ENCODE results near the gene CDHR4.
"Not testable (repeated sequence)": the region's sequence is repeated elsewhere in the genome, so short reads cannot be mapped to it uniquely, and the experiment has no call there.

Gene CDHR4

DNA sequence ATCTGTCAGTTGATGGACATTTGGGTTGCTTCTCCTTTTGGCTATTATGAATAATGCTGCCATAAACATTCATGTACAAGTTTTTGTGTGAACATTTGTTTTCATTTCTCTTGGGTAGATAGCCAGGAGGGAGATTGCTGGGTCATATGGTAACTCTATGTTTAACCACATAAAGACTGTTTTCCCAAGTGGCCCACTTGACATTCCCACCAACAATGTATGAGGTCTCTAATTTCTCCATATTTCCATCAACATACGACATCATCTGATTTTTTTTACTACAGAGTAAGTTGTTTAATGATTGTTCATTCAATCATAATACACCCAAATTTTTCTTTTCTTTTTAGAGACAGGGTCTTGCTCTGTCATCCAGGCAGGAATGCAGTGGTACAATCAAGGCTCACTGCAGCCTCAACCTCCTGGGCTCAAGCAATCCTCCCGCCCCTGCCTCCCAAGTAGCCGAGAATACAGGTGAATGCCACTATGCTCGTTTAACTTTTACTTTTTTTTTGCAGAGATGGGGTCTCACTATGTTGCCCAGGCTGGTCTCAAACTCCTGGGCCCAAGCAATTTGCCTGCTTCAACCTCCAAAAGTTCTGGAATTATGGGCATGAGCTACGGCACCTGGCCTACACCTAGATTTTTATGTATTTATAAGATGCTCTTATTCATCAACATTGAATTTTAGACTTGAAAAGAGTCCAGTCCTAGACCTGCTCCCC lies 20.2 kb downstream of the CDHR4 start:
- no peak for DNase-seq

DNA sequence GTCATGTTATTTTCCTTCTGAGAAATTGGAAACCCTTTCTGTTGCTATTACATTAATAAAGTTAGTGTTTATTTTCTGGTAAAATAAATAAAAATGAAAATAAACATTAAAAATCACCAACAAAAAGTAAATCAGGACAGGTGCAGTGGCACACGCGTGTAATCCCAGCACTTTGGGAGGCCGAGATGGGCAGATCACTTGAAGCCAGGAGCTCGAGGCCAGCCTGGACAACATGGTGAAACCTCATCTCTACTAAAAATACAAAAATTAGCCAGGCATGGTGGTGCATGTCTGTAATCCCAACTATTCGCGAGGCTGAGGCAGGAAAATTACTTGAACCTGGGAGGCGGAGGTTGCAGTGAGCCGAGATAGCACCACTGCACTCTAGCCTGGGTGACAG lies 23.6 kb downstream of the CDHR4 start:
- DNase-seq: not testable (repeated sequence)

GRCh38 chr3:49775538-49775937 lies 24.1 kb downstream of the CDHR4 start:
- no peak for DNase-seq

GRCh38 chr3:49772703-49773102 lies 27.0 kb downstream of the CDHR4 start:
- DNase-seq: no peak

DNA sequence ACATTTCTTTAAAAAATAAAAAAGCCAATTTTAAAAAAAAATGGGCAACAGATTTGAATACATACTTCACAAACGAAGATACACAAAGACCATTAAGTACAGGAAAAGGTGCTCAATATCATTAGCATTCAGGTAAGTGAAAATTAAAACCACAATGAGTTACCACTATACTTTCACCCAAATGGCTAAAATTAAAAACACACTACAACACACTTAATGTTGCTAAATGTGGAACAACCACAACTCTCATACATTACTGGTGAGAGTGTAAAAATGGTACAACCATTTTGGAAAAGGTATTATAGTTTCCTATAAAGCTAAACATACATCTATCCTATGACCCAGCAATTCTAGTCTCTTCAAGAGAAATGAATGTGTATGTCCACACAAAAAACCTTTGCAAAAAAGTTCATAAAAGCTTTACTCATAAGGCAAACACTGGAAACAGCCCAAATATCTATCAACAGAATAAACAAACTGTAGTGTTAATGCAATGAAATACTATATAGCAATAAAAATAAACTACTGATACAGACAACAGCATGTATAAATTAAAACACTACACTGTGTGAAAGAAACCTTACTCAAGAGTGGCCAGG lies 28.2 kb downstream of the CDHR4 start:
- DNase-seq: no peak

DNA sequence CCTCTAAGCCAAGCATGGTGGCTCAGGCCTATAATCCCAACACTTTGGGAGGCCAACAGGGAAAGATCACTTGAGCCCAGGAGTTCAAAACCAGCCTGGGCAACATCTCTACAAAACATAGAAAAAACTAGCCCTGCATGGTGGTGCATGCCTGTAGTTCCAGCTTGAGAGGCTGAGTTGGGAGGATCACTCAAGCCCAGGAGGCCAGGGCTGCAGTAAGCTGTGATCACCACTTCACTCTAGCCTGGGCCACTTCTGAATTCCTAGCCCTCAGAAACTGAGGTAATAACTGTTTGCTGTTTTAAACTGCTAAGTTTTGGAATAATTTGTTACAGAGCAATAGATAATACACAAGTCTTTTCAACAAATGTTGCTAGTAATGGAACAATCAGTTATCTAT lies 29.7 kb downstream of the CDHR4 start:
- no peak for DNase-seq

DNA sequence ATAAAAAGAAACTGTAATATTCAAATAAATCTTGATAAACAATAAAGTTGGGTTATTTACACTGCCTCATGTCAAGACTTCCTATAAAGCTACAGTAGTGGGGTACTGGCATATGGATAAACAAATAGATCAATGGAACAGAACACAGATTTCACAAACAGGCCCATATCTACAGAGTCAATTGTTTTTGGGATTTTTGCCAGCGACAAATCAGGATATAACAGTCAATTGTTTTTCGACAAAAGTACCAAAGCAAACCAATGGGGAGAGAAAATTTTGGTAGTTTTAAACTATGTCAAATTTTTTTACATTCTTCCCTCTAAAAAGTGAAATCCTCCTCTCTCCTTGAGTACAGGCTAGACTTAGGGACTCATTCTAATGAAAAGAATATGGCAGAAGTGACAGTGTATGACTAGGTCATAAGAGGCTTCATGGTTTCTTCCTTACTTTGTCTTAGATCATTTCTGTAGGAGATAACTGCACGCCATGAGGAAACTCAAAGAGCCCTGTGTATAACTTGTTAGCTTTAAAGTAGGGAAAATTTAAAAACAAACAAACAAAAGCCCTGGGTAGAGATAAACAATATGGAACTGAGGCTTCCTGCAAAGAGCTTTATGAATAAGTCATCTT lies 30.3 kb downstream of the CDHR4 start:
- no peak for DNase-seq

GRCh38 chr3:49763981-49764380 lies 35.7 kb downstream of the CDHR4 start:
- no peak for DNase-seq

DNA sequence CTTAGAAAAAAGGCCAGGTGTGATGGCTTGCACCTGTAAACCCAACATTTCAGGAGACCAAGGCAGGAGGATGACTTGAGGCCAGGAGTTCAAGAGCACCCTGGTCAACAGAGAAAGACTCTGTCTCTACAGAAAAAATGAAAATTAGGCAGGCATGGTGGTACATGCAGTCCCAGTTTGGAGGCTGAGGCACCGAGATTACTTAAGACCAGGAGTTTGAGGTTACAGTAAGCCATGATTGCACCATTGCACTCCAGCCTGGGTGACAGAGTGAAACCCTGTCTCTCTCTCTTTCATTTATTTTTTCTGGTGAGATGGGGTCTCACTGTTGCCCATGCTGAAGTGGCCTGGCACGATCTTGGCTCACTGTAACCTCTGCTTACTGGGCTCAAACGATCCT lies 38.0 kb downstream of the CDHR4 start:
- DNase-seq: no peak

- DNase-seq: no peak
Observed at GRCh38 chr3:49759226-49759625, 40.4 kb downstream of the CDHR4 start.

DNA sequence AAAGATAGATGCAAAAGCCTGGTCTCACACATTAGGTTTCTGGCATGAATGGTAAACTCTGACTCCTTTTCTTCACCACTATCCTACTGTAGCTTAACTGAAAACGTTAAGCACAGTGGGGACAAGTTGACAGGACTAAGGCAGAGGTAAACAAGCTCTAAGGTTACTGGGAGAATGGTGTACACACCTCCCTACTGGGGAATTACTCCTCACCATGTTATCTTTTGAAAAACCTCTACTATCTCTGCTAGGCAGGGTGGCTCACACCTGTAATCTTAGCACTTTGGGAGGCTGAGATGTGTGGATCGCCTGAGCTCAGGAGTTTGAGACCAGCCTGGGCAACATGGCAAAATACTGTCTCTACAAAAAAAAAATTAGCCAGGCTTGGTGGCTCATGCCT lies 42.5 kb downstream of the CDHR4 start:
- no peak for DNase-seq

GRCh38 chr3:49756036-49756435 lies 43.6 kb downstream of the CDHR4 start:
- DNase-seq: no peak

DNA sequence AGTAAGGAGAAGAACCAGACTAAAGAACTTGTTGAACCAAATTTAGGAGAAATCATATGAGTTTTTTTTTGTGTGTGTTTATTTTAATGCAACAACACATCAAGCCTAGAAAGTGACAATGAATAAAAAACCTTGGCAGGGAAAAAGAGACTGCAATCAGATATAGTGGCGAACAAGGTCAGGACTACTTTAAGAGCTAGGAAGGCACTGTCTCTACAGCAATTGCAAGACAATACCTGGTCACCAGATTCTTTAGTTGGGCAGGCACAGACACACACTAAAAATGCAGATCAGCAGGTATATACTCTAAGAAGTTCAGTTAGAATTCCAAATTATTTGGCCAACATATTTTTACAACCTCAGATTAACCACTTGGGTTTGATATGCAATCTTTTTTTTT lies 45.1 kb downstream of the CDHR4 start:
- DNase-seq: no peak

DNA sequence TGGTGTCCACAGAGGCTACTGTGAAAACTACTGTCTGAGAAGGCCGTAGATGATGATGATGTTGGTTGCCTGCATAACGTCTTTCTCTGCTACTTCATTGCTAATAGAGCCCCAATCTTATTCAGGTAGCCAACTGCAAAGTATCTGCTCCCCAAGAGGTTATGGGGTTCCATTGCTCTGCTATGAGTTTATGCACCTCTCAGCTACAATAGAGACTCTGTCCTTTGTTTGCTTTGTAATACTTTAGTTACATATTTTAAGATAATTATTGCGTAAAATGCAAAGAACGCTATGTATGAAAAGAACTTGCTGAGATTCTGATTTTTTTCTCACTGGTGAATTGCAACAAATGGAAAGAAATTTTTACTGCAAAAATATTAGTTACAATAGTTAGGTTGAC lies 48.2 kb downstream of the CDHR4 start:
- DNase-seq: no peak

DNA sequence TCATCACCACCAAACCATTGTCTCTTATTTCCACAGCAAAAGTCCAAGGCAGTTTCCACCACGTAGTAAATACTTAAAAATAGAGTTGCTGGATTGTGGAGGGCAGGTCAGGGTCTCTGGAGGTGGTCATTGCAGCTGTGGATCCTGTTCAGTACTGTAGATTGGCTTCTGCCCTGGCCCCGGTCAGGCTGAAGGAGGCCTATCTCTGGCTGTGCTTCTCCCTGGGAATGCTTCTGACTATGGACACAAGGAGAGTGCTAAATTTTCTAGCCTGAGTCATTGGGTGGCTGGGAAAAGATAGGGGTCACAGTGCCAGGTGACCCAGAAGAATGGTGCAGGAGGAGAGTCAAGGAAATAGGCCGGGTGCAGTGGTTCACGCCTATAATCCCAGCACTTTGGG lies 49.6 kb downstream of the CDHR4 start:
- no peak for DNase-seq

GRCh38 chr3:49748874-49749273 lies 50.8 kb downstream of the CDHR4 start:
- DNase-seq: not testable (repeated sequence)

DNA sequence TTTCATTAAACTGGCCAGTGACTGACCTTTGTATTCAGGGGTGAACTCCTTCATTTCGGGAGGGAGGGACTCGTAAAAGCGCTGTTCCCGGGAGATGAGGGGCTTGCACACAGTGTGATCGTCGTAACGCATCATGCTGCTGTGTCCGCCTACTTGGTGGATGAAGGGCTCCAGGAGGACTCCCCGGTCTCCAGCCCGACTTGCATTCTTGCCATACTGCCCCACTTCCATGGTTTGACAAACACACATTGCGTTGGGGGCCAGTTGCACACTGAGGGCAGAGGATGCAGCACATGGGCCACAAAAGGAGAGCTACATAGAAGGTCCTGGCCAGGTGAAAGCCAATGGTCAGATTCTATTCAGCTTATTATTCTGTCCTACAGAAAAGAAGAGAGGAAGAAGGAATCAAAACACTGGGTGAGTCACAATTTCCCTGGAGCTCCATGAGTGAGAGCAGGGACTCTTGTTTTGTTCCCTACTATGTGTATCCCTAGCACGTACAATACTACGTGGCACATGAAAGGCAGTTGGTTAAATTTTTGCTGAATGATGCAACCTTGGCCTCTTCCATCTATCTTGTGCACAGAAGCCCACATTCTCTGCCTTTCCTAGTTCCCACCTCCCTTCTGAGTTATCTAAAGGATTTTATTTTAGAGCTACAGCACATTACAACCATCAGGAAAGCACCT lies 51.7 kb downstream of the CDHR4 start:
- DNase-seq: no peak

GRCh38 chr3:49745986-49746385 lies 53.7 kb downstream of the CDHR4 start:
- no peak for DNase-seq
